Lower leg skin (tissue), 3 donors: ENCODE measurements around the gene NRXN3.

Source experiments
- POLR2A ChIP-seq, 2 donors: fragments of 450-650 bp; IDR thresholded peaks; one replicate each; pipeline ENCODE4 v1.6.1; 2016 to 2017; ENCODE audit warnings: antibody characterized with exemption in 2 of 2, mild to moderate bottlenecking in 1 of 2, moderate library complexity in 1 of 2
- TF ChIP-seq, protein P1 (sequence below), 3 donors: fragments of 450-650 bp; IDR thresholded peaks; one replicate each; pipeline ENCODE4 v1.5.1; 2016; ENCODE audit warnings: antibody characterized with exemption in 3 of 3, mild to moderate bottlenecking in 3 of 3, moderate library complexity in 2 of 3

- TF ChIP-seq, protein P1, sequence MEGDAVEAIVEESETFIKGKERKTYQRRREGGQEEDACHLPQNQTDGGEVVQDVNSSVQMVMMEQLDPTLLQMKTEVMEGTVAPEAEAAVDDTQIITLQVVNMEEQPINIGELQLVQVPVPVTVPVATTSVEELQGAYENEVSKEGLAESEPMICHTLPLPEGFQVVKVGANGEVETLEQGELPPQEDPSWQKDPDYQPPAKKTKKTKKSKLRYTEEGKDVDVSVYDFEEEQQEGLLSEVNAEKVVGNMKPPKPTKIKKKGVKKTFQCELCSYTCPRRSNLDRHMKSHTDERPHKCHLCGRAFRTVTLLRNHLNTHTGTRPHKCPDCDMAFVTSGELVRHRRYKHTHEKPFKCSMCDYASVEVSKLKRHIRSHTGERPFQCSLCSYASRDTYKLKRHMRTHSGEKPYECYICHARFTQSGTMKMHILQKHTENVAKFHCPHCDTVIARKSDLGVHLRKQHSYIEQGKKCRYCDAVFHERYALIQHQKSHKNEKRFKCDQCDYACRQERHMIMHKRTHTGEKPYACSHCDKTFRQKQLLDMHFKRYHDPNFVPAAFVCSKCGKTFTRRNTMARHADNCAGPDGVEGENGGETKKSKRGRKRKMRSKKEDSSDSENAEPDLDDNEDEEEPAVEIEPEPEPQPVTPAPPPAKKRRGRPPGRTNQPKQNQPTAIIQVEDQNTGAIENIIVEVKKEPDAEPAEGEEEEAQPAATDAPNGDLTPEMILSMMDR (IDR thresholded peaks at IDR 0.05) = no peak
- no peak for TF ChIP-seq POLR2A (IDR thresholded peaks at IDR 0.05)
These were observed 504.6 kb downstream of the NRXN3 start for GRCh38 chr14:78674820-78675219.
